COLO829 (cell line): Measurements from ENCODE around the gene CCDC179.

ENCODE experiments used
- DNase-seq: peaks from one replicate; pipeline ENCODE4 v3.0.0; 2012; ENCODE audit warnings: low spot score

The CCDC179 gene

GRCh38 chr11:22807855-22808570, 52.3 kb downstream of the CCDC179 start:
- no peak for DNase-seq

GRCh38 chr11:22807391-22807790, 52.9 kb downstream of the CCDC179 start:
- no peak for DNase-seq

GRCh38 chr11:22802861-22803260, 57.4 kb downstream of the CCDC179 start:
- no peak for DNase-seq

DNA sequence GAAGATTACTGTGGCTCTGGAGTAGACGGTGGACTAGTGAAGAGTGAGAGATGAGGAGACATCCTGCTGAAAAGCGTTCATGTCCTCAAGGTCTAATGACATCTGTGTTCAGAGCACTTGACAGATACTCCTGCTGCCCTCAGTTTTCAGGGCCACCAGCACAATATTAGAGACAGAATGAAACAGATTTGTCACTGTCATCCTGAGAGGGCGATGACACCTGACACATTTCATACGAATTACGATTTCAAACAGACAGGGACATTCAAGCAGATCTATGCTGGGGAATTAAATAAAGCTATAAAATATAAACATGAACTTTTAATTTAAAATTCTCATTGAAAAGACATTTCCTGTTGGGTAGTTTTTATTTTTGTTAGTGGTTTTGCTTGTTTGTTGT, 59.8 kb downstream of the CCDC179 start:
- no peak for DNase-seq

GRCh38 chr11:22798901-22799300, 61.4 kb downstream of the CCDC179 start:
- DNase-seq = no peak

DNA sequence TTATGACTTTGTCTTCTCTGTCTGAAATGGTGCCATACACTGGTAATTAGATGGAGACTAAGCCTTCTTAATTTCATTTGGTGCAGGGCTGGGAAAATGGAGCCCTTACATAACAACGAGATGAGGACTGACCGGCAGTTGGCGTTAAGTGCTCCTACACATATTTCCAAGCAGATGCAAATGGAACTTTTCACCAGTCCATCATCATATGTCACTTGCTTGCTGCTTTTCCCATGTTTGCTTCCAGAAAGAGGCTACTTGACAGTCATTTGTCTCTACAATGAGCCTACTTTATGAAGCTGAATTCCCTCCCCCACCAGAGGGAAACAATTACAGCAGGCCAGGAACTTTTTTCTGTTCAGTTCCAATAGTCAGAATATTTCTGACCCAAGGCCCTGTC, 63.2 kb downstream of the CCDC179 start:
- DNase-seq = no peak
